ENCODE data around the gene PNLIPRP2. TPM values are rescaled to one million over a fixed set of nuclear protein-coding genes. Genes with fewer than 3 reads are reported as not detected.
A peak's percentile ranks its signal among the peaks of the same experiment; 100 is the strongest.

Gene PNLIPRP2
- total RNA-seq, result not detected

DNA sequence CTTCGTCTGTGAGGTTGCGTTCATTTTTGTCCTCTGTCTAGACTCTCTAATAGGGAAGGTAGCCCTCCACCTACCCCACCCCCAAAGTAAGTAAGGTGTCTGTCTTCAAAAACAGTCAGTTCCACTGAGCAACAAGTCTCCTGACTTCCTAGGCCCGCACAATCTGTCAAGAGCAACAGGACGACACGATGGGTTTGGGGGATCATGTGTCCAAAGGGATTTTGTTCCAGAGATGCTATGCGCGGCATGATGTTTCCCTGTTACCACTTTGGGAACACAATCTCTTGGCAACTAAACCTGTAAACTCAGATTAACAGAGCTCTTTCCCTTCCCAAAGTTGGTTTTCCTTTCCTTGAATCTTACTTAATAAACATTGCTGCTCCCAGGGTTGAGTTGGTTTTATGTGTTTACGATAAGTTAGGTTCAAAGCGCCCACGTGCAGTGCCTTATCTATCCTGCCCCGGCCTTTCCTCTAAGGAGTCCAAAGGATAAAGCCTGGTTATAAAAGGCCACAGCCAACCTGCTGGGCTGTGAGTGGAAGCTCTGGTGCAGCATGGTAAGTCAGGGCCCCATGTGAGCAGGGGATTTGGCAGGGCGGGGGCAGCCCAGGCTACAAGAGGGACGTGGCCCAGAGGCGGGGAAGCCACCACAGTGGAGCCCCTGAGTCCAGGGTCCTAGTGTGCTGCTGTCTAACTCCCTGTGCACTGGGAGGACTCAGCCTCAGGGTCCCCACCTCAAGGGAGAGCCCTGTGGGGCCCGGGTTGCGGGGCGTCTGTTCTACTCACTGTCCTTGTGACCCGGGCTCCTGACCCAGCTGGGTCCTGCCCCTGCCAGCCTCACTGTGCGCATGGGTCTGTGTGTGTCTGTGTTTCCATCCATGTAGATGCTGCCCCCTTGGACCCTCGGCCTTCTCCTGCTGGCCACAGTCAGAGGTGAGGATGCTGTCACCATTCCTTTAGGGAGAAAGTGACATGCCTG is at the start of gene PNLIPRP2:
Gene PNLIPRP2, plus strand, starts transcription at position 531 of the 978 bp plus-strand sequence.
- no peaks in the 10 kb centered on the region for H3K4me1 ChIP-seq (replicated peaks in 1 of 2)
- no peak for ATAC-seq (replicated peaks in 6 of 8)
- H3K27ac ChIP-seq, result no peak within 1 kb of the TSS
- 40 to 97% (median 84%) methylated on average over 1 to 15 of the region's 20 CpGs; no CpG with 5 or more reads in 1 of the 10 experiments for WGBS, 10 experiments
- in situ Hi-C loops (cut with MboI; ENCODE audit: low pct_unique_long_range_greater_than_20kb in 2 of 9, low sequenced_read_pairs in 9 of 9, unreplicated experiment in 9 of 9), result loop anchor here in 1 of 9 experiments (10.0 kb wide), 1 partner anchor 164 kb away; no protein-coding TSS in a partner anchor
- H3K4me3 ChIP-seq, result no peak within 1 kb of the TSS

DNA sequence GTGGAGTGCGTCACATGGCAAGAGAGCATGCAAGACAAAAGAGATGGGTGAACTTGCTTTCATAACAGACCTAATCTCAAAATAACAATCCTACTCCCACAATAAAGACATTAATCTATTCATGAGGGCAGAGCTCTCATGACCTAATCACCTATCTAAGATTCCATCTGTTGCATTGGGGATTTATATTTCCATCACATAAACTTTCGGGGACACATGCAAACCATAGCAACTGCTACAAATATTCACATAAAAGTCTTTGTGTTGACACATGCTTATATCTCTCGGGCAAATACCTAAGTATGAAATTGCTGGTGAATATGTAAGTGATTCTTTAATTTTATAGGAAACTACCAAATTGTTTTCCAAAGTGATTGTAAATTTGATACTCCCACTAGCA is 46.0 kb upstream of the PNLIPRP2 start:
- 5 to 100% (median 65%) methylated on average over 1 to 3 of the region's 3 CpGs for WGBS, 10 experiments
- in situ Hi-C loops (cut with MboI; ENCODE audit: low pct_unique_long_range_greater_than_20kb in 2 of 9, low sequenced_read_pairs in 9 of 9, unreplicated experiment in 9 of 9), result no loop called here
- no peak overlapping the region for H3K27ac ChIP-seq

DNA sequence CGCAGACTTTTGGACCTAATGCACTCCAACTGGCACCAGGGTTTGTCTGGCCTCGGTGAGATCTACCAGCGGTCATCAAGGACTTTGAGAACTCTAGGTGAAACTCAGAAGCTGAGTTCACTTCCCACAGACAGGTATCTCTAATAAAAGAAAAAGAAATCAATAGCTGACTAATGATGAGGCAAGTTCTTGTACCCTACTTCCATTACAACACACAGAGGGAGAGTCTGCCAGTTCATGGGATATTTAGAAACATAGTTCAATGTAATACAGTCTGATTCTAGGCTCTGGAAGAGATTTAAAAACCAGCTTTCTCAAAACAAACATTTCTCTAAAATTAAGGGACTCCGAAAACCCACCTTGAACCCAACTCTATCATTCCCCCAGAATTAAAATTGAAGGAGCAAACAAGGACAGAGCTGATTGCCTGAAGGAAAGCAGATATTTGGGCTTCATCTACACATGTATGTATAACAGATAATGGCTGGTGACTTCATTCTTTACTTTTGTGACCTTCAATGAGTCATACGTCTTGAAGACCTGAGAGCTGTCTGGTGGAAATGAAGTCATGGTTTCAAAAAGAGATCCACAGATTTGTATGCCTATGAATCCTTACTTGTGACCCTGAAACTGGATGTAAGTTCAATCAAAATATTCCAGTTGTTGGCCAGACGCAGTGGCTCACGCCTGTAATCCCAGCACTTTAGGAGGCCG is 32.7 kb upstream of the PNLIPRP2 start:
- Histone ChIP-seq H3K4me3 (no peak overlapping the region), H3K27ac (no peak overlapping the region), H3K4me1 (replicated peaks in 1 of 2) (no peaks in the 10 kb centered on the region)
- in situ Hi-C loops (cut with MboI; ENCODE audit: low pct_unique_long_range_greater_than_20kb in 2 of 9, low sequenced_read_pairs in 9 of 9, unreplicated experiment in 9 of 9), result no loop called here
- ATAC-seq (replicated peaks in 6 of 8), result peak in 3 of 8 experiments; percentile 13 to 84 (median 58)
- 17 to 97% (median 76%) methylated on average over 2 to 8 of the region's 8 CpGs; no CpG with 5 or more reads in 2 of the 10 experiments for WGBS, 10 experiments

More for the DNA sequence above, 46.0 kb upstream of the PNLIPRP2 start:
- Histone ChIP-seq H3K4me3 (no peak overlapping the region), H3K4me1 (replicated peaks in 1 of 2) (no peaks in the 10 kb centered on the region)
- ATAC-seq (replicated peaks in 6 of 8), result peak in 3 of 8 experiments; percentile 36 to 80 (median 53)

DNA sequence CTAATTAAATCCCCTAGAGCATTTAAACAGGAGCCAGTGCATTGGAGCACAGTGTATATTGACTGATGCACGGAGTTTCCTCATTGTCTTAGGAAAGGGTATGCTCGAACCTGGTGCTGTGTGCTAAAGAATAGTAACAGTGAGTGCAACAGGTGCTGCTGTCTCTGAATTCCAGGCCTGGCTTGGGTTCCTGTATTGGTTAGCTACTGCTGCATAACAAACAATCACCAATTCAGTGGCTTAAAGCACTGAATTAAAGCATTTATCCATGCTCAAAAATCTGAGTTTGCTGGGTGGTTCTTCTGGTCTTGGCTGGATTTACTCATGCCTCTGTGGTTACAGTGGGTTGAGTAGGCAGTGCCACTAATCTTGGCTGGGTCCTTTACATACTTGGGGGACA is 31.8 kb upstream of the PNLIPRP2 start:
- in situ Hi-C loops (cut with MboI; ENCODE audit: low pct_unique_long_range_greater_than_20kb in 2 of 9, low sequenced_read_pairs in 9 of 9, unreplicated experiment in 9 of 9), result no loop called here
- no peak overlapping the region for H3K27ac ChIP-seq
- WGBS, 10 experiments, result 0 to 100% (median 53%) methylated on average over 1 to 2 of the region's 2 CpGs
- no peak overlapping the region for H3K4me3 ChIP-seq
- ATAC-seq (replicated peaks in 6 of 8), result no peak
- H3K4me1 ChIP-seq (replicated peaks in 1 of 2), result no peaks in the 10 kb centered on the region

DNA sequence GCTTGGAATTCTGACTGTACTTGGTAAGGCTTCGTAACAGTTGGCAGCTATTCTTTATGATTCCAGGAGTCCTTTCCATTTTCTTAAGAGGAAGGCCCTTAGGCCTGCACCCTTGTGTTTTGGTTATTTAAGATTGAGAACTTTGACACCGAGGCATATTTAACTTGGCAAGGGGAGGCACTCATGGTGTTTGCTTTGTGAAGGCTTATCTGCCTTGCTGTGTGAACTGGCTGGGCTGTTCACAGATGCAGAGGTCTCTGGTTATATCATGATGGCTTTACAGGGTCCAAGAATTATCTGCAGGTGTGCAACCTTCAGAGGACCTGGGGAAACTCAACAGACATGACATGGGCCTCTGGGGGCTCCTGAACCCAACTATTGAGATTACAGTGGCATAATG is 30.8 kb upstream of the PNLIPRP2 start:
- no peak for ATAC-seq (replicated peaks in 6 of 8)

DNA sequence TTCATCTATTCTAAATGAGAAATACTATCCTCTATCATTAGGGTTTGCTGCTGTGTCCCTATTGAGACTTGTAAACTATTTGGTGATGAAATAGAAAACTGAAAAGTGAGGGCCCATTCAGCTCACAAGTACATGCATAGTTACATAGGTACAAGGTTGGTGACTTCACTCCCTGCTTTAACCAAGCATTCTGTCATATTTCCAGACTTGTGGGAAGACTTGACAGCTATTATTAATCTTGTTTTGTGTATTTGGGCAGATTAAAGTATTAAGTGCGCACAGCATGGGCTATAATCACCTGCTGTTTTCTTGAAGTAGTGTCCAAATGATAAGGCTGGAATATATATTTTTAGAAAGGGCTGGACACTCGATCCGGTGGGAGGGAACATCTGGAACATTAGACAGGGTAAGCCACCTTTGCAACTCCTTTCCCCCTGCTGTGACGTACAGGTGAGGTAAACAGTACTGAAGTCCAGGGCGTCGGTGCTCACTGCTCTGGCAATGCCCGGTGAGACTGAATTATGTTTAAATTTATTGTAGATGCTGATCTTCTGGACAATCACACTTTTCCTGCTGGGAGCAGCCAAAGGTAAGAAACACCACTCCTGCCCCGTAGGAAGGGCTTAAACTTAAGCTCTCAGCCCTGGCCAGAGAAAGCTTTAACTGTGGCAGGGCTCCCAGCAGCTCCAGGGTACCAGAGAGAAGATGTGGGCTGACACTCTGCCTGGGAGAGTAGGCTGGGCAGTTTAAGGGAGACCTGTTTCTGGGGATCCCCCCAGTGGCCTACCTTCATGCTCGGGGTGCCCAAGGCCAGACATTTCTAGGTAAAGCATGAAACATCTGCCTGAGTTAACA is 29.9 kb upstream of the PNLIPRP2 start, which contains the start of gene PNLIPRP1:
Gene PNLIPRP1, plus strand, starts transcription at position 370 of the 855 bp plus-strand sequence. Its CDS starts 171 bp downstream, at position 541.
- Histone ChIP-seq H3K4me3 (no peak within 1 kb of the TSS), H3K4me1 (replicated peaks in 1 of 2) (no peaks in the 10 kb centered on the region), H3K27ac (no peak within 1 kb of the TSS)
- in situ Hi-C loops (cut with MboI; ENCODE audit: low pct_unique_long_range_greater_than_20kb in 2 of 9, low sequenced_read_pairs in 9 of 9, unreplicated experiment in 9 of 9), result no loop called here
- no peak for ATAC-seq (replicated peaks in 6 of 8)
- WGBS, 10 experiments, result 19 to 94% (median 62%) methylated on average over 2 to 6 of the region's 9 CpGs; no CpG with 5 or more reads in 1 of the 10 experiments

More for the DNA sequence above, 30.8 kb upstream of the PNLIPRP2 start:
- in situ Hi-C loops (cut with MboI; ENCODE audit: low pct_unique_long_range_greater_than_20kb in 2 of 9, low sequenced_read_pairs in 9 of 9, unreplicated experiment in 9 of 9), result no loop called here
- 0 to 100% (median 54%) methylated on average over 1 to 2 of the region's 2 CpGs; no CpG with 5 or more reads in 2 of the 10 experiments for WGBS, 10 experiments
- H3K27ac ChIP-seq, result no peak overlapping the region
- no peak overlapping the region for H3K4me3 ChIP-seq
- no peaks in the 10 kb centered on the region for H3K4me1 ChIP-seq (replicated peaks in 1 of 2)

DNA sequence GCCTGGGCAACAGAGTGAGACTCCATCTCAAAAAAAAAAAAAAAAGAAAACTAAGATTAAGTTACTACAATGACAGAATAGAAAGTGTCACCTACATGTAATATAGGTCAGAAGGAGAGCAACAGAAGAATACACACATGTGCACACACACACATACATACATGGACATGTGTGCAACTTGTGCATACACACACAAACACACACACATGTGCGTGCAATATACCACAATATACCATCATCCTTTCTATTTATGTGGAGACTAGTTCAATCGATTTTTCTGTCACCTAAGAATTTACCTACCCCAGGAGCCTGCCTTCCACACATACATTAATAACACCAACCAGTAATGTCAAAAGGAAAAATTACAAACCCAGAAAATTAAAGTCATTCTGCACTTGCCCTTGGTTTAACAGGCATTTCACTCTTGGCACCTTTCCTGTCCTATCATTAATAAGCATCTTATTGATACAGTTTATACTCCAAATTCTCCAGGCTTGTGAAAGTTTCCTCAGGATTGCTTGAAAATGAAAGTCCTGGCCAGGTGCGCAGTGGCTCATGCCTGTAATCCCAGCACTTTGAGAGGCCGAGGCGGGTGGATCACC is 27.5 kb upstream of the PNLIPRP2 start:
- H3K4me1 ChIP-seq (replicated peaks in 1 of 2), result no peaks in the 10 kb centered on the region
- no peak overlapping the region for H3K4me3 ChIP-seq
- no peak overlapping the region for H3K27ac ChIP-seq
- ATAC-seq (replicated peaks in 6 of 8), result no peak
- 0 to 100% (median 67%) methylated on average over 1 to 5 of the region's 5 CpGs; no CpG with 5 or more reads in 2 of the 10 experiments for WGBS, 10 experiments
- in situ Hi-C loops (cut with MboI; ENCODE audit: low pct_unique_long_range_greater_than_20kb in 2 of 9, low sequenced_read_pairs in 9 of 9, unreplicated experiment in 9 of 9), result no loop called here

DNA sequence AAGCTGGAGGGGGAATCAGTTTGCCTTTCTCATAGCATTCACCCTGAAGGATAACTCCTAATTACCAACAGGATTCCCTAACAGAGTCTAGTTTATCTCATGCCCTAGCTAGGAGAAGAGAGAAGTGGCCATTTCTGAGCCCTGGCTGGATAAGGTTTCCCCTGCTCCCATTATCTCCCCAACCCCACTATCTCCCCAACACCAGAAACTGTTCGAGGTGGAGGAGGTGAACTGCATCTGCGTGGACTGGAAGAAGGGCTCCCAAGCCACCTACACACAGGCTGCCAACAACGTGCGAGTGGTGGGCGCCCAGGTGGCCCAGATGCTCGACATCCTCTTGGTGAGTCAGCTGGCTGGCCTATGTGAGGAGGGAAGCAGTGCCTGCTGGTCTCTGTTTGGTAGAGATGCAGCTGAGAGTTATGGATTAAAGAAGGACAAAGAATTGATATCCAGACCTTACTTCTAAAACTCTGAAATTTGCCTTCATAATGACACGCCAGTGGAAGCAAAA is 26.2 kb upstream of the PNLIPRP2 start:
- in situ Hi-C loops (cut with MboI; ENCODE audit: low pct_unique_long_range_greater_than_20kb in 2 of 9, low sequenced_read_pairs in 9 of 9, unreplicated experiment in 9 of 9), result no loop called here
- no peak for ATAC-seq (replicated peaks in 6 of 8)

DNA sequence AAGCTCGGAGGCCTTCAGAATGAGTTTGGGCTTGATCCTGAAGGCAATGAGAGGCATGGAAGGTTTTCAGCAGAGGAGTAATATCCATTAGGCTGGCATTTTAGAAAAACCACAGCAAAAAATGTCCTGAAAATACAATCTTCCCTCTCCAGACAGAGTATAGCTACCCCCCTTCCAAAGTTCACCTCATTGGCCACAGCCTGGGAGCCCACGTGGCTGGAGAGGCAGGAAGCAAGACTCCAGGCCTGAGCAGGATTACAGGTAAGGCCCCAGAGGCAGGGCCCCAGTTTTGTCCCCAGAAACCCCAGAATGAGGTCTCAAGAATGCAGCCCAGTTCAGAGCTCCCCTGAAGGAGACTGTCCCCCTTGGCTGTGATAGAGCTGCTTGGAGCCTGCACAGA is 24.7 kb upstream of the PNLIPRP2 start:
- no peak for ATAC-seq (replicated peaks in 6 of 8)
- H3K4me3 ChIP-seq, result no peak overlapping the region
- 0 to 83% (median 67%) methylated on average over 1 to 2 of the region's 2 CpGs; no CpG with 5 or more reads in 3 of the 10 experiments for WGBS, 10 experiments
- no peaks in the 10 kb centered on the region for H3K4me1 ChIP-seq (replicated peaks in 1 of 2)
- in situ Hi-C loops (cut with MboI; ENCODE audit: low pct_unique_long_range_greater_than_20kb in 2 of 9, low sequenced_read_pairs in 9 of 9, unreplicated experiment in 9 of 9), result no loop called here
- no peak overlapping the region for H3K27ac ChIP-seq

More for the DNA sequence above, 26.2 kb upstream of the PNLIPRP2 start:
- 0 to 100% (median 50%) methylated on average over 1 to 7 of the region's 7 CpGs; no CpG with 5 or more reads in 1 of the 10 experiments for WGBS, 10 experiments
- no peaks in the 10 kb centered on the region for H3K4me1 ChIP-seq (replicated peaks in 1 of 2)
- no peak overlapping the region for H3K4me3 ChIP-seq
- no peak overlapping the region for H3K27ac ChIP-seq

DNA sequence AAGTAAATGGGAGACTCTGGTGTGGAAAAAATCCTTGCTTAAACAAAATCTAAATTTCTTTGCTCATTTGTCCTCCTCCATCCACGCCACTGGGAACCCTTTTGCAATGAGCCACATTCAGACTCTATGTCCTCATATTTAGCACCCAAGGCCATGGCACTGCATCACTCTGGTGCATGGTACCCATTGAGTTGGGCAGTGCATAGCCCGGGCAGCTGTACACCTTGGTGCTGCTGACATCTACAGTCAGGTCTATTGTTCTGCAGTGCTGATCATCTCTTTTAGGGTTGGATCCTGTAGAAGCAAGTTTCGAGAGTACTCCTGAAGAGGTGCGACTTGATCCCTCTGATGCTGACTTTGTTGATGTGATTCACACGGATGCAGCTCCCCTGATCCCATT is 23.2 kb upstream of the PNLIPRP2 start:
- ATAC-seq (replicated peaks in 6 of 8), result no peak

DNA sequence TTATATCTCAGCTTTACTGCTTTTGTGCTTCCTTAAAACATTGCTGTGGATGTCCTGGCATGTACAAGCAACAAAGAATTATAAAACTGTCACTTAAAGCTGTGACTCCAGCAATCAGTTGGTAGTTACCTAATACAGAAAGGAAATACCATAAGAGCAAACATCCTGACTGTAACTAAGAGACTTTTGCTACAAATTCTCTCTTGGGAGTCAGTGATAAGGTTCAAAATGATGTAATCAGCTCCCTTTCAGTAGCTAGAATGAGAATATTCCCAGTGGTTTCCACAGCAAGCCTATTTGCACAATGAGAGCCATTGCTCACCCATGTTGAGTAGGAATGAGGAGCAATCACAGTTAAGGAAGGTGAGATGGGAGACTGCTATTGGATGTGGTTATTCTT is 22.4 kb upstream of the PNLIPRP2 start:
- ATAC-seq (replicated peaks in 6 of 8), result peak in 1 of 8 experiments; percentile 36
- no peaks in the 10 kb centered on the region for H3K4me1 ChIP-seq (replicated peaks in 1 of 2)
- H3K27ac ChIP-seq, result no peak overlapping the region
- in situ Hi-C loops (cut with MboI; ENCODE audit: low pct_unique_long_range_greater_than_20kb in 2 of 9, low sequenced_read_pairs in 9 of 9, unreplicated experiment in 9 of 9), result no loop called here
- no peak overlapping the region for H3K4me3 ChIP-seq

More for the DNA sequence above, 23.2 kb upstream of the PNLIPRP2 start:
- Histone ChIP-seq H3K4me1 (replicated peaks in 1 of 2) (no peaks in the 10 kb centered on the region), H3K27ac (no peak overlapping the region), H3K4me3 (no peak overlapping the region)
- 0 to 100% (median 88%) methylated on average over 1 to 3 of the region's 5 CpGs; no CpG with 5 or more reads in 3 of the 10 experiments for WGBS, 10 experiments
- in situ Hi-C loops (cut with MboI; ENCODE audit: low pct_unique_long_range_greater_than_20kb in 2 of 9, low sequenced_read_pairs in 9 of 9, unreplicated experiment in 9 of 9), result no loop called here

DNA sequence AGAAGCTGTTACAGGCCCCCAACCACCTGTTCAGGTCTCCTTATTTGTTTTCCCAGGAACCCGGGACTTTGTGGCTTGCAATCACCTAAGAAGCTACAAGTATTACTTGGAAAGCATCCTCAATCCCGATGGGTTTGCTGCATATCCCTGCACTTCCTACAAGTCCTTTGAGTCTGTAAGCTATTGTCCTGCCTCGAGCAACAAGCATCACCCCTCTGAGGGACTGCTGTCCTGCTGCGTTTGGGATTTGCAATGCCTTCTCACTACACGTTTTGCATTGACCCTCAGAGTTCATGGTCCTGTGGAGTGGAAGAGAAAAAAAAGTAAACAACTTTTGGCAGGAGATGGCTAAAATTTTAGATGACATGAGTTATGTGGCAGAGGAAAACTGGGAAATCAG is 20.8 kb upstream of the PNLIPRP2 start:
- in situ Hi-C loops (cut with MboI; ENCODE audit: low pct_unique_long_range_greater_than_20kb in 2 of 9, low sequenced_read_pairs in 9 of 9, unreplicated experiment in 9 of 9), result no loop called here
- Histone ChIP-seq H3K4me3 (no peak overlapping the region), H3K27ac (no peak overlapping the region), H3K4me1 (replicated peaks in 1 of 2) (no peaks in the 10 kb centered on the region)
- no peak for ATAC-seq (replicated peaks in 6 of 8)
- WGBS, 10 experiments, result 0 to 31% (median 7%) methylated on average over 1 to 5 of the region's 5 CpGs; no CpG with 5 or more reads in 2 of the 10 experiments

All from motor neuron (in vitro differentiated cells).